Iris pigment epithelial cell (primary cell): ENCODE results near the gene ANAPC5.
"Not testable (repeated sequence)": the region's sequence is repeated elsewhere in the genome, so short reads cannot be mapped to it uniquely, and the experiment has no call there.

ENCODE experiments used
- DNase-seq: peaks from one replicate; pipeline ENCODE4 v3.0.0-alpha.2; 2011; ENCODE audit warnings: low read depth

The ANAPC5 gene

DNA sequence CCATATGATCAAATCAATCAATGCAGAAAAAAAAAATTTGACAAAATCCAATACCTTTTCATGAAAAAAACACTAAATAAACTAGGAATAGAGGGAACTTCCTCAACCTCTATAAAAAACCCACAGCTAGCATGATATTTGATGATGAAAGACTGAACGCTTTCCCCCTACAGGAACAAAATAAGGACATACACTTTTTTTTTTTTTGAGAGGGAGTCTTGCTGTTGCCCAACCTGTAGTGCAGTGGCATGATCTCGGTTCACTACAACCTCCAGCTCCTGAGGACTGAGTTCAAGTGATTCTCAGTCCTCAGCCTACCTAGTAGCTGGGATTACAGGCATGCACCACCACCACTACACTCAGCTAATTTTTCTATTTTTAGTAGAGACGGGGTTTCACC lies 37.8 kb downstream of the ANAPC5 start:
- no peak for DNase-seq

GRCh38 chr12:121310231-121310630 lies 42.0 kb downstream of the ANAPC5 start:
- DNase-seq, result not testable (repeated sequence)

GRCh38 chr12:121307397-121307796 lies 44.8 kb downstream of the ANAPC5 start:
- not testable (repeated sequence) for DNase-seq

DNA sequence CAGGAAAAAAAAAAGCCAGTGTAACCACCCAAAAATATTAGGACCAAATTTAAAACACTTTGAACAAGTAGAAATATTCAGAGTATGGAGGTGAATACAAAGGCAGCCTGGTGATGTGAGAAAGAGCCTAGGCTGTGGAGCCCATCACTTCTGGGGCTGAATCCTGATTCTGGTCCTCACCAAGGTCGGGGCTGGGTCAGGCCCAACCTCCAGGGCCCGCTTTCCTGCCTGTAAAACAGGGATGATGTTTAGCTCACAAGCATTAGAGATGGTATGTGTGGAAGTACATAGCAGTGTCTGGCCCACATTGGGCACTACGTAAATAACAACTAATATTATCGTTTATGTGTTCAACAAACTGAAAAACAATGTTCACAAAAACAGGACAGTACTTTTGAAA lies 47.9 kb downstream of the ANAPC5 start:
- DNase-seq, result no peak

GRCh38 chr12:121301876-121302275 lies 50.3 kb downstream of the ANAPC5 start:
- peak; percentile 25 for DNase-seq

GRCh38 chr12:121300083-121300819 lies 52.0 kb downstream of the ANAPC5 start:
- no peak for DNase-seq

- no peak for DNase-seq
Observed at GRCh38 chr12:121299662-121300061, 52.5 kb downstream of the ANAPC5 start.

- not testable (repeated sequence) for DNase-seq
Observed at GRCh38 chr12:121298411-121298810, 53.8 kb downstream of the ANAPC5 start.

- DNase-seq, result peak; percentile 51
Observed at GRCh38 chr12:121297435-121297991, 54.7 kb downstream of the ANAPC5 start.

GRCh38 chr12:121296618-121297434 lies 55.4 kb downstream of the ANAPC5 start, which contains the start of gene CAMKK2:
Gene CAMKK2, minus strand, starts transcription at chr12:121296709. Its CDS starts 22,183 bp downstream, at chr12:121274526.
- peak; percentile 79 for DNase-seq

- DNase-seq, result no peak
Observed at GRCh38 chr12:121295746-121296617, 56.2 kb downstream of the ANAPC5 start.

DNA sequence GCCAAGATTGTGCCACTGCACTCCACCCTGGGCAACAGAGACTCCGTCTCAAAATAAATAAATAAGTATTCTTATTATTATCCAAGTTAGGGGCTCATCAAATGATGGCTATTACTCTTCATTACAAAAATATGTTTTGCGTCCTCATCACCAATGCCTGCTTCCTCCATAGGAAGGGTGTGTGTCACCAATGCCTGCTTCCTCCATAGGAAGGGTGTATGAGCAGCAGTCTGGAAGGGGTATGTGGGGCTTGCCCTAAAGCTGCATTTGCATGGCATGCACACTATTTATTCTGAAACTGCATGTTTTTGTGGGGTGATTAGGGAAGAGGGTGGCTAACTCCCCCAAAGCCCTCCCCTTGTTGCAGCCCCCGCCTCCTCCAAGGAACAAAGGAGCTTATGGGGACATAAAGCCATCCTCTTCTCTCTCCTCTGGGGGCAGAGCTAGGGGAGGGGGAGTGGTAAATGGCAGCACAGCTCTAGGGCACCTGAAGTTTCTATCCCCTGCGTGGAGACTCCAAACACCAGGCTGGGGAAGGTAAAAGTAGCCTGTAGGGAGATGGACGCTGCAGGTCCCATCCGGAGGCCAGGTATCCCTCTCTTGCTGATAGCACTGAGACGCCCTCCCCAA lies 57.0 kb downstream of the ANAPC5 start:
- DNase-seq, result no peak

GRCh38 chr12:121294151-121294889 lies 57.9 kb downstream of the ANAPC5 start:
- no peak for DNase-seq

DNA sequence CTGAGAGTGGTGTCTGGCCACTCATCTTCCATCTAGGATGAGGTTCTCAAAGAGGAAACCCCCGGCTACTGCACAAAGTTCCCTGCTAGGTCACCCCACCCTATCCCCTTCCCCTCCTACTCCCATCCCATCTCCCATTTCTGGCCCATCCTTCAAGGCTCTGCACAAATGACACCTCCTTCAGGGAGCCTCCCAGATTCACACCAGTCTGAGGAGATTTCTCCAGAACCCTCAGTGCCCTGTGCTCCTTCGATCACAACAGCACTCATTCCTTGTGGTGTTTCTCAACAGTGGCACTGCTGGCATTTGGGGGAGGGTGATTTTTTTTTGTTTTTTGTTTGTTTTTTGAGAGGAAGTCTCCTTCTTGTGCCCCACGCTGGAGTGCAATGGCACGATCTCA lies 58.6 kb downstream of the ANAPC5 start:
- no peak for DNase-seq

GRCh38 chr12:121290410-121290809 lies 61.8 kb downstream of the ANAPC5 start:
- DNase-seq, result no peak

- no peak for DNase-seq
Observed at GRCh38 chr12:121289962-121290361, 62.2 kb downstream of the ANAPC5 start.

- DNase-seq, result no peak
Observed at GRCh38 chr12:121288986-121289385, 63.2 kb downstream of the ANAPC5 start.

DNA sequence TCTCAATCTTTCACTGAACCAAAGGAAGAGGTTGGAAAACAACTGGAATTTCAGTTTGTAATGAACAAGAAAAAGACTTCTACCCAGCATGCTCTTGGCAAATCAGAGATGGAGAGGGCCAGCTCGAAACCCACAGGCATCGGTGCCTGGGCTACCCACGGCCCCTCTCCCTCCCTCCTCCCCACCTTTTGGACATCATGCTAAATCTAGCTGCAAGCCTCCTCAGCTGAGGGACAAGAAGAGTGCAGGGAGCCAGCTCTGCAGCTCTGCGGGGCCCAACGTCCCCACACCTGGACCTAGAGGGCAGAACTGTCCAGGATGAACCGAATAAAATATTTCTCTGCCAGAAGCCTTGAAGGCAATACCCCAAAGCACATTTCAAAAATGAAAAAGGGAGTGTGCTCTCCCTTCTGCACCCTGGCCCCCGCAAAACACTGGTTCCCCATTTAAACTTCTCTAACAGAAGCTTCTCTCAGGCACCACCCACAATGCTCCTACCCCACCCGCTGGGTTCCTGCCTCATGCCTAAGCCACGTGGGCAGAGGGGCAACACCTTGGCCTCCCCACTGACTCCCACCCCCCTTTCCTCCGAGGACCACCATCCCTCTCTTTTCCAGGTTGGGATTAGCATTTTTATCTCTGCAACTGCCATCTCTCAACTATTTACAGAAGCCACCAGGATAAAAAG lies 63.9 kb downstream of the ANAPC5 start:
- DNase-seq, result no peak

- DNase-seq, result peak; percentile 83
Observed at GRCh38 chr12:121287267-121287954, 64.8 kb downstream of the ANAPC5 start.
